CD4-positive, alpha-beta T cell (primary cell): Measurements from ENCODE around the gene SF3A2. TPM values are rescaled to one million over a fixed set of nuclear protein-coding genes. Genes with fewer than 3 reads are reported as not detected.

Experiments used
- ATAC-seq: fragments of 200-7000 bp; cut with Tn5 transposase; one replicate; pipeline ENCODE4 v1.10.0; 2022; ENCODE audit warnings: mild to moderate bottlenecking; ENCODE audit not compliant: poor library complexity
- CTCF ChIA-PET: fragments of 350-600 bp; sonication (Branson Sonifier 250); formaldehyde crosslinking; loops from one replicate; lab custom pipeline; 2021; ENCODE audit warnings: antibody characterized with exemption, inconsistent platforms; lab: Charles Lee
- POLR2A ChIA-PET: fragments of 350-600 bp; sonication (Branson Sonifier 250); formaldehyde crosslinking; loops from one replicate; lab custom pipeline; 2021; ENCODE audit warnings: antibody characterized with exemption, inconsistent platforms; lab: Charles Lee
- DNase-seq, 14 experiments: peaks; one replicate each; pipeline ENCODE4 v3.0.0-alpha.2; 2013 to 2020; ENCODE audit warnings: mixed read lengths in 2 of 14
- H3K27ac ChIP-seq, 2 donors: one replicate each; pipeline versions ENCODE4 v1.5.1 to v1.7.0; 2013; ENCODE audit warnings: low read length in 2 of 2, low read depth in 1 of 2, mild to moderate bottlenecking in 1 of 2
- H3K27me3 ChIP-seq, 2 experiments: 1 replicate in 1 of 2; 2 replicates in 1 of 2; pipeline versions ENCODE4 v1.6.1 to v1.7.0; 2013; ENCODE audit warnings: low read length in 2 of 2, control low read depth in 1 of 2, mild to moderate bottlenecking in 1 of 2, moderate library complexity in 1 of 2; ENCODE audit not compliant: insufficient read depth in 2 of 2, control insufficient read depth in 1 of 2
- H3K36me3 ChIP-seq: one replicate; pipeline ENCODE4 v1.6.1; 2013; ENCODE audit warnings: low read length, control low read depth; ENCODE audit not compliant: insufficient read depth
- H3K4me1 ChIP-seq: one replicate; pipeline ENCODE4 v1.6.1; 2013; ENCODE audit warnings: low read length, control low read depth; ENCODE audit not compliant: insufficient read depth
- H3K4me3 ChIP-seq: one replicate; pipeline ENCODE4 v1.5.1; 2013; ENCODE audit warnings: mild to moderate bottlenecking, low read length, moderate library complexity
- H3K9me3 ChIP-seq, 2 experiments: 1 replicate in 1 of 2; 2 replicates in 1 of 2; pipeline versions ENCODE4 v1.6.1 to v1.7.0; 2013; ENCODE audit warnings: low read length in 2 of 2, mild to moderate bottlenecking in 2 of 2, control low read depth in 1 of 2, moderate library complexity in 1 of 2; ENCODE audit not compliant: control insufficient read depth in 1 of 2, insufficient read depth in 1 of 2
- H3K27ac Mint-ChIP-seq: one replicate; pipeline ENCODE4 v1.8.0; 2020; ENCODE audit warnings: mixed read lengths
- H3K27me3 Mint-ChIP-seq: one replicate; pipeline ENCODE4 v1.8.0; 2021; ENCODE audit warnings: mixed read lengths
- H3K36me3 Mint-ChIP-seq: one replicate; pipeline ENCODE4 v1.8.0; 2021; ENCODE audit warnings: low read depth, mixed read lengths
- H3K4me1 Mint-ChIP-seq: one replicate; pipeline ENCODE4 v1.8.0; 2021; ENCODE audit warnings: low read depth, mixed read lengths
- H3K4me3 Mint-ChIP-seq: one replicate; pipeline ENCODE4 v1.8.0; 2020; ENCODE audit warnings: mild to moderate bottlenecking, mixed read lengths
- H3K9me3 Mint-ChIP-seq: one replicate; pipeline ENCODE4 v1.8.0; 2020; ENCODE audit warnings: mixed read lengths
- CTCF ChIP-seq: fragments of 200-600 bp; IDR thresholded peaks from one replicate; pipeline ENCODE4 v1.8.0; 2022; ENCODE audit warnings: antibody characterized with exemption, mild to moderate bottlenecking
- intact Hi-C, 2 experiments: fragments of 100-400 bp; cut with DNase I in 1 of 2; cut with micrococcal nuclease in 1 of 2; formaldehyde crosslinking; loops; one replicate each; pipeline versions ENCODE4 v1.15.1 to v1.9.0; 2023 to 2025; cut with DNase I, micrococcal nuclease
- total RNA-seq, 174 experiments: library from RNA in 2 of 174; stranded (reverse) in 2 of 174; gene quantifications; one replicate each; pipeline ENCODE4 v1.2.3 and lab custom pipeline; 2021 to 2026

SF3A2 gene
- total RNA-seq, 2 experiments from 2014 or later, result 186 to 194 TPM

- ATAC-seq (no peak), DNase-seq (no peak)
- H3K4me3 Mint-ChIP-seq, result peak overlapping the region; percentile 45
- intact Hi-C loops, result loop anchor here (10.0 kb wide), 2 partner anchors 216 to 384 kb away; partner anchors contain the start of gene BTBD2 (in 1 of the 2)
- H3K4me3 ChIP-seq, result no peak overlapping the region
- H3K36me3 ChIP-seq, result peaks cover 49% of the 10 kb centered on the region
- H3K9me3 Mint-ChIP-seq, result no peaks in the 10 kb centered on the region
- peaks cover 34% of the 10 kb centered on the region for H3K4me1 ChIP-seq
- H3K36me3 Mint-ChIP-seq, result peaks cover 23% of the 10 kb centered on the region
- no peak for TF ChIP-seq CTCF
- H3K9me3 ChIP-seq, result no peaks in the 10 kb centered on the region
- H3K27me3 ChIP-seq, result no peaks in the 10 kb centered on the region
- no peaks in the 10 kb centered on the region for H3K27me3 Mint-ChIP-seq
- no peak overlapping the region for H3K27ac ChIP-seq
- ChIA-PET CTCF (no interaction called here), POLR2A (no interaction called here)
- H3K27ac Mint-ChIP-seq, result peak overlapping the region; percentile 30
- peaks cover 12% of the 10 kb centered on the region for H3K4me1 Mint-ChIP-seq
Measured at GRCh38 chr19:2230807-2231533, 5.7 kb upstream of the SF3A2 start.

GRCh38 chr19:2231621-2232221 is 4.9 kb upstream of the SF3A2 start:
- no peaks in the 10 kb centered on the region for H3K9me3 ChIP-seq
- intact Hi-C loops, result loop anchor here (10.0 kb wide), 2 partner anchors 217 to 383 kb away; partner anchors contain the start of gene BTBD2 (in 1 of the 2)
- peaks cover 4% of the 10 kb centered on the region for H3K27me3 Mint-ChIP-seq
- POLR2A ChIA-PET, result no interaction called here
- H3K9me3 Mint-ChIP-seq, result no peaks in the 10 kb centered on the region
- CTCF ChIA-PET, result no interaction called here
- H3K4me3 Mint-ChIP-seq, result no peak overlapping the region
- no peak overlapping the region for H3K27ac ChIP-seq
- peaks cover 19% of the 10 kb centered on the region for H3K4me1 Mint-ChIP-seq
- H3K27me3 ChIP-seq, result no peaks in the 10 kb centered on the region
- H3K27ac Mint-ChIP-seq, result peak overlapping the region; percentile 30
- H3K4me3 ChIP-seq, result no peak overlapping the region
- TF ChIP-seq CTCF, result no peak
- peaks cover 37% of the 10 kb centered on the region for H3K4me1 ChIP-seq
- ATAC-seq (no peak), DNase-seq (no peak)
- H3K36me3 ChIP-seq, result peaks cover 44% of the 10 kb centered on the region
- H3K36me3 Mint-ChIP-seq, result peaks cover 30% of the 10 kb centered on the region

- H3K4me1 ChIP-seq, result peaks cover 45% of the 10 kb centered on the region
- CTCF ChIA-PET, result no interaction called here
- Mint-ChIP-seq H3K27ac (no peak overlapping the region), H3K4me3 (peak overlapping the region; percentile 51), H3K36me3 (peaks cover 34% of the 10 kb centered on the region), H3K4me1 (peaks cover 23% of the 10 kb centered on the region), H3K27me3 (peaks cover 4% of the 10 kb centered on the region), H3K9me3 (no peaks in the 10 kb centered on the region)
- peaks cover 44% of the 10 kb centered on the region for H3K36me3 ChIP-seq
- intact Hi-C loops, result loop anchor here (10.0 kb wide), 2 partner anchors 218 to 382 kb away; partner anchors contain the start of gene BTBD2 (in 1 of the 2)
- POLR2A ChIA-PET, result no interaction called here
- H3K27me3 ChIP-seq, result no peaks in the 10 kb centered on the region
- no peak overlapping the region for H3K27ac ChIP-seq
- H3K4me3 ChIP-seq, result no peak overlapping the region
- ATAC-seq (no peak), DNase-seq (no peak)
- no peaks in the 10 kb centered on the region for H3K9me3 ChIP-seq
- no peak for TF ChIP-seq CTCF
Measured at GRCh38 chr19:2232286-2233151, 4.1 kb upstream of the SF3A2 start.
